Gastroesophageal sphincter (tissue), 3 donors: Measurements from ENCODE around the gene CCDC154.

Experiments
- EP300 ChIP-seq: sonication (generic); formaldehyde crosslinking; IDR thresholded peaks from one replicate; pipeline ENCODE4 v1.6.1; 2017; ENCODE audit warnings: antibody characterized with exemption, mild to moderate bottlenecking
- POLR2A ChIP-seq, 2 donors: fragments of 450-650 bp; IDR thresholded peaks; one replicate each; pipeline ENCODE4 v1.6.1; 2017; ENCODE audit warnings: antibody characterized with exemption in 2 of 2, mild to moderate bottlenecking in 2 of 2, moderate library complexity in 1 of 2
- POLR2AphosphoS5 ChIP-seq: sonication (generic); formaldehyde crosslinking; IDR thresholded peaks from one replicate; pipeline ENCODE4 v1.6.1; 2017; ENCODE audit warnings: antibody characterized with exemption
- TF ChIP-seq, protein P1 (sequence below), 4 experiments: fragments of 200-600 bp in 2 of 4; fragments of 450-650 bp in 2 of 4; sonication (generic) in 1 of 4; IDR thresholded peaks; one replicate each; pipeline ENCODE4 v1.5.1; 2017 to 2019; ENCODE audit warnings: antibody characterized with exemption in 4 of 4, mild to moderate bottlenecking in 2 of 4, moderate library complexity in 2 of 4

GRCh38 chr16:1434644-1435592, 9.4 kb downstream of the CCDC154 start:
- TF ChIP-seq, protein P1, sequence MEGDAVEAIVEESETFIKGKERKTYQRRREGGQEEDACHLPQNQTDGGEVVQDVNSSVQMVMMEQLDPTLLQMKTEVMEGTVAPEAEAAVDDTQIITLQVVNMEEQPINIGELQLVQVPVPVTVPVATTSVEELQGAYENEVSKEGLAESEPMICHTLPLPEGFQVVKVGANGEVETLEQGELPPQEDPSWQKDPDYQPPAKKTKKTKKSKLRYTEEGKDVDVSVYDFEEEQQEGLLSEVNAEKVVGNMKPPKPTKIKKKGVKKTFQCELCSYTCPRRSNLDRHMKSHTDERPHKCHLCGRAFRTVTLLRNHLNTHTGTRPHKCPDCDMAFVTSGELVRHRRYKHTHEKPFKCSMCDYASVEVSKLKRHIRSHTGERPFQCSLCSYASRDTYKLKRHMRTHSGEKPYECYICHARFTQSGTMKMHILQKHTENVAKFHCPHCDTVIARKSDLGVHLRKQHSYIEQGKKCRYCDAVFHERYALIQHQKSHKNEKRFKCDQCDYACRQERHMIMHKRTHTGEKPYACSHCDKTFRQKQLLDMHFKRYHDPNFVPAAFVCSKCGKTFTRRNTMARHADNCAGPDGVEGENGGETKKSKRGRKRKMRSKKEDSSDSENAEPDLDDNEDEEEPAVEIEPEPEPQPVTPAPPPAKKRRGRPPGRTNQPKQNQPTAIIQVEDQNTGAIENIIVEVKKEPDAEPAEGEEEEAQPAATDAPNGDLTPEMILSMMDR (IDR thresholded peaks at IDR 0.05) = no peak
- TF ChIP-seq POLR2A (IDR thresholded peaks at IDR 0.05) = no peak
- no peak for TF ChIP-seq EP300
- TF ChIP-seq POLR2AphosphoS5 = no peak
